GM15510 (cell line): ENCODE data around the gene FCAMR.

Experiments used
- POLR2A ChIP-seq: IDR thresholded peaks from 3 replicates; pipeline ENCODE4 v1.6.1; 2011; ENCODE audit warnings: borderline replicate concordance; ENCODE audit not compliant: insufficient read length; ENCODE audit errors: extremely low read depth

Gene FCAMR

DNA sequence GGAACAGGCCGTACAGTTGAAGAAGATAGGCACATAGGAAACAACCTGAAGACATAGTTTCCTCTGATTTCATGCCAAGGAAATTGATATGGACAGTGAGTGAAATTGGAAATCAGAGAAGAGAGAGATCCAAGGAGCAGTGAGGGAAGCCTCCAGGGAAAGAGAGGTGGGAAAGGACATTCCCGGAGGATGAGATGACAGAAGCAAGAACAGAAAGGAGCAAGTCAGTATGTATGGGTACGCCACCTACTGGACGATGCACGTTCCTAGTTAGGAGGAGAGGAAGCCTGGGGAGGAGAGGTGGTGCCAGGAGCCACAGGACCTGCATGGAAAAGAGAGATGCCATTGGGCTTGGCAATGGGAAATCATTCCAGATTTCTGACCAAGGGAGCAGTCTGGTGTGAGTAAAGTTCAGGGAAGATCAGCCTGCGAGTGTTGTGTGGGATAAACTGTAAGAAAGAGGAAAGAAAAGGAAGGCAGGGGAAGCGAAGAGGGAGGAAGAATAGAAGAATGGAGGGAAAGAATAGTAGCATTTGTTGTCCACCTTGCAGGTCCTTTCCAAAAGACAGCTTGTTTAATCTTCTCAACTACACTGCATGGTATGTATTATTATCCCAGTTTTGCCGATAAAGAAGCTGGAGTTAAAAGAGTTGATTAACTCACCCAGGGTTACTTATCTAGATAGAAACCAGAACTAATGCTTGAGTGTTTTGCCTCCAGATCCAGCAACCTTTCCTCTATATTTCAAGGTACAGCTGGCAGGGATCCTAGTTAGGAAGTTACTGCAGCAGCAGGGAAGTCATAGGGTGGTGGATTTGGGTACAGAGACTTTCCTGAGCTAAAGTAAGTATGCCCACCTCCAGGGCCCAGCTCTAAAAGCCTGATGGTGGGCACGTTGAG lies 34.9 kb upstream of the FCAMR start:
- TF ChIP-seq POLR2A = no peak

- TF ChIP-seq POLR2A = no peak
Measured at GRCh38 chr1:207003210-207003609, 33.0 kb upstream of the FCAMR start.

- no peak for TF ChIP-seq POLR2A
Measured at GRCh38 chr1:207002724-207003146, 32.5 kb upstream of the FCAMR start.

GRCh38 chr1:207001492-207002245 lies 31.4 kb upstream of the FCAMR start:
- TF ChIP-seq POLR2A = no peak

- TF ChIP-seq POLR2A = no peak
Measured at GRCh38 chr1:207000651-207001291, 30.5 kb upstream of the FCAMR start.

DNA sequence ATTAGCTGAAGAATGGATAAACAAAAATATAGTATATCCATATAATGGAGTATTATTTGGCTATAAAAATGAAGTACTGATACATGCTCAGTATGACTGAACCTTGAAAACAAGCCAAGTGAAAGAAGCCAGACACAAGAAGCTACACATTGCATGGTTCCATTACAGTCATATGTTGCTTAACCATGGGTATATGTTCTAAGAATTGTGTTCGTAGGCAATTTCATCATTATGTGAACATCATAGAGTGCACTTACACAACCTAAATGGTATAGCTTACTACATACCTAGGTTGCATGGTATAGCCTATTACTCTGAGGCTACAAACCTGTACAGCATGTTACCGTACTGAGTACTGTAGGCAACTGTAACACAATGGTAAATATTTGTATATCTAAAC lies 28.6 kb upstream of the FCAMR start:
- TF ChIP-seq POLR2A = no peak

DNA sequence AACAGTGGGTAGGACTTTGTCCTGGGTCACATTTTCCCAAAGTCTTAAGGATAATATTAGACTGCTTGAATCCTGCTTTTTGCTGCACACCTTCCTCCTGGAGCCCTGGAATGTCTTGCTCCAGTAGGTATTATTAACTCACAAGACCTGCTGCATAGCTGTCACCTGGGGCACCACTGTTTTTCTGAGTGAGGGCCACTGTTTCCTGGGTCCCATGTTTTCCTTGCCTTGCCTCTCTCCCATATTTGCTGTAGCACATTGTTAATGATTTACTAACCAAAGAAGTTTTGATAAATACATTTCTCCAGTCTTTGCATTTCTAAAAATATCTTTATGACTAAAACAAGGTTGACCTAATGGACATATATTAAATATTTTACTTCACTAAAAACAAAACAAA lies 22.5 kb upstream of the FCAMR start:
- TF ChIP-seq POLR2A = no peak

DNA sequence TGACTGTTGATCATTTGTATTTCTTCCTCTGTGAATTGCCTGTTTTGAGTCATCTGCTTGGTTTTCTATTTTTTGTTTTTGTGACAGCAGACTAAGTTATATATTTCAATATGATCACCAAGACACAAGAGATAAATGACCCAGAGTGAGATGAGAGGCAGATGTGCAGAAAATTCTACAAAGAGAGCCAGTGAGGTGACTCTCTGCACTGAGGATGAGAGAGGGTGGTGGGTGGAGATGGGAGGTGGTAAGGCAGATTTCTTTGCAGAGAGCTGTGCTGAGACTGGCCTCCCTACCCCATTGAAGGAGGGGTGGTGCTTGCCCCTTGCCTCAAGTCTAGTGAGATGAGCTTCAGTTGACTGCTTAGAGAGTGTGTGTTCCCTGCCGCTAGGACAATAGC lies 17.6 kb upstream of the FCAMR start:
- no peak for TF ChIP-seq POLR2A

- no peak for TF ChIP-seq POLR2A
Measured at GRCh38 chr1:206986885-206987284, 16.6 kb upstream of the FCAMR start.

DNA sequence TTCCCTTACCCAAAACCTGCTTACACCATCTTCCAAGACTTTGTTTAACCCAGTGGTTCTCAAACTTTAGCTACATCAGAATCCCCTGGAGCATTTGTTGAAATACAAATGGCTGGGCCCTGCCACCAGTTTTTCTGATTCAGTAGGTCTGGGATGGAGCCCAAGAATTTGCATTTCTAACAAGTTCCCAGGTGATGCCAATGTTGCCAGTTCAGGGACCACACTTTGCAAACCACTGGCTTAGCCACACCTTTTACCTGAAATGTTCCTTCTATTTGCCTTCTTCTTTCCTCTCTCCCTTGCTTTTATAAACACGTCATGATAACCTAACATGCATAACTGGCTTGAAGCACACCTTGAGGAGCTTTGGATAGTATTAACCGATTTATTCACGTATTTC lies 16.1 kb upstream of the FCAMR start:
- TF ChIP-seq POLR2A = no peak

DNA sequence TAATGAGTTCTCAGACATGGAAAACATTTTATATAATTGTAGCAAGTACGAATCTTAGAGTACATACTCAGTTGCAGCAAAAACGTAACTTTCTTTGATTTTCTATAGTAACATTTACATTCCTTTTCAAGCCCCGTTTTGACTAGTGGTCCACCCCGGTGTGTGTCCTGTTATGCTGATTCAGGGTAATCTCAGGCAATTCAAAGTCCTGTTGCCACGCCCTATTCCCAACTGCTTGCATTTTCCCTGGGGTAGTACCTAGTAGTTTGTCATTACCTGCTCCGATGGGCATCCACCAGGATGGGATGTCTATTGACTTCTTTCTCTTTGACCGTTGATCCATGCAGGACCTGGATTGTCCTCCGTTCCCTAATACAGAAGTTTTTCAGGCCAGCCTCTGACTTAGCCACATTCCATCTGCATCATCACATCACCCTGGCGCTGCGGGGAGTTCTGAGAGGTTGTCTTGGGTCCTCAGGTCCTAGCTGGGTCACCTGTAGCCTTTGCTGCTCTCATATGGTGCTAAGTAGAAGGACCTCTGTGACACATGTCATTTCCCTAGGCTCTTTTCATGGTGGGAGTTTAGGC lies 15.0 kb upstream of the FCAMR start:
- TF ChIP-seq POLR2A = no peak

DNA sequence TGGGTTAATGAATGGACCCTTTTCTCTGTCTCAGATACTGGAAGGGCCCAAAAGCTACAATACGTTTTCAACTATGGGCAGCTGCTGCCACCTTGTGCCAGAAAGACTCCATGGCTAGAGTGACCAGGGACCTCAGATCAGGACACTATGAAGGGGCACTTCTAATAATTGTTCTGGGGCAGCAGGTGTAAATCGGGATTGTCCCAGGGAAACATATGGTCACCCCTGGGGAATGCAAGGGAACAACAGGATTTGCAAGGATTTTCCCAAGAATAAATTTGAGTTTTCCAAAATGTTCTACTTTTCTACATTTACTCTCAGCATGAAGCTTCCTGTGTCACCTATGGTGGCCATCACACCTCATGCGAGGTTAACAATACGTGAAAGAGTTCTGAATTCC lies 12.0 kb upstream of the FCAMR start:
- no peak for TF ChIP-seq POLR2A

DNA sequence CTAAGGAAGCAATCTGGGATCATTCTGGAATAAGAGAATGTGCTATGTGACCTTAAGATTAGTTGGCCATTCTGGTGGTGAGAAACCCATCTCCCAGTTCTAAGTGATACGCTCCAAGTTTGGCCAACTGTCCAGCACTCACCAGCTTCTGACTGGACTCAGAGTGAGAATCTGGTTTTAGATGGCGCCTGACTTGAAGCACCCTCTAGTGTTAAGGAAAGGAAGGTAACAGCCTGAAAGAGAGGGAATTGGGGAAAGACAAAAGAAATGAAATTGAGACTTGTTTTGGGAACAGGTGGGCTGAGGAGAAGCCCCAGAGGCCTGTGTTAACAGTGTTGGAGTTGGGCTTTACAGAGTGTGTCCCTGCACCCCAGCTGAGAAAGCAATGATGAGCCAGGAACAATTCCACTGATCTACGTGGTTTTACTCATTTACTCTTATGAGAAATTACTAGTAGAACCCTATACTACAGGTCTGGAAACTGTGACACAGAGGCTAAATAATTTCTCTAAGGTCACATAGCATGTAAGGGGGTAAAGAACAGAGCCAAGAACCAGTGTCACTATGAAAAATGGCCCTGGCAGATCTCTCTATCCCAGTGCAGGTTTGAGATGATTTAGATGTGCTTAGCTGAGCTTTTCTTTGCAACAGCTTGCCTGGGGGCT lies 9.3 kb upstream of the FCAMR start:
- TF ChIP-seq POLR2A = no peak

GRCh38 chr1:206978259-206978658 lies 8.0 kb upstream of the FCAMR start:
- TF ChIP-seq POLR2A = no peak

DNA sequence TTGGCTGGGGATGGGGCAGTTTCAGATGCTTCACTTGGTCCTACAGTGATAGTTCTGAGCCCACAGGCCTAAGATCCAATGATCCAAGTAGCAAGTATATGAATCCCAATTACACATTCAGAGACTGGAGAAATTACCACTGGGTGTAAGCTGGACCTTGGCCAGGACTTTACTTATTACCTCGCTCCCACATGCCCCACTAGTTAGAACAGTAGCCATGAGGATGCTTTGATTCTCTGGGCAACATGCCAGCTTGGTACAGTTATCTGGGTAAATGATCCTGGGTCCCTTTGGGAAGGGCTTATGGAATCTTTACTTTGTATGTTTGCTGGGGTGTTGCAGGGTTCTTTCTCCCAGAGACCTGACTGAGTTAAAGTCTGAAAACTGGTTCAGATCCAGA lies 5.0 kb upstream of the FCAMR start:
- no peak for TF ChIP-seq POLR2A

GRCh38 chr1:206974140-206974539 lies 3.9 kb upstream of the FCAMR start:
- no peak for TF ChIP-seq POLR2A

- no peak for TF ChIP-seq POLR2A
Measured at GRCh38 chr1:206972728-206973127, 2.5 kb upstream of the FCAMR start.
